ENCODE results near the gene GNAS.

DNA sequence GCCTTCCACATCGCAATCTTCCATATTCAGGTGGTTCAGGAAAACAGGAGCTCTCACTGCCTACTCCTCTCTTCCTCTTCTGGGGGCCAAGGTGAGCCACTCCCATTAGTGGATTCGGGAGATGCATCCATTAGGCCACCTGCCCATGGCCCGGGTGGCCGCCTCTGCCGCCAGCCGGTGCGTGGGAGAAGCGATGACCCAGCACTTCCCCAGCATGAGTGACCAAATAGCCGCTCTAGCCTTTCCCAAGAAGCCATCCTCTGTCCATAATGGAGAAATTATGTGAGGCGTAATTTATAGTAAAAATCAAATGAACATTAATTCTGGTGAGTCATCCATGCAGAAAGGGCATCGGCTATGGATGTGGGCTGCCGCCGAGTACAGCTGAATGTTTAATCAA lies 41.2 kb upstream of the GNAS start:
- TF ChIP-seq POLR2A (IDR thresholded peaks at IDR 0.05; ENCODE audit: low read length) (no peak), GATA1 (IDR thresholded peaks at IDR 0.05; ENCODE audit: low read depth, low read length) (no peak)
